ENCODE measurements around the gene PIK3AP1.

The PIK3AP1 gene

DNA sequence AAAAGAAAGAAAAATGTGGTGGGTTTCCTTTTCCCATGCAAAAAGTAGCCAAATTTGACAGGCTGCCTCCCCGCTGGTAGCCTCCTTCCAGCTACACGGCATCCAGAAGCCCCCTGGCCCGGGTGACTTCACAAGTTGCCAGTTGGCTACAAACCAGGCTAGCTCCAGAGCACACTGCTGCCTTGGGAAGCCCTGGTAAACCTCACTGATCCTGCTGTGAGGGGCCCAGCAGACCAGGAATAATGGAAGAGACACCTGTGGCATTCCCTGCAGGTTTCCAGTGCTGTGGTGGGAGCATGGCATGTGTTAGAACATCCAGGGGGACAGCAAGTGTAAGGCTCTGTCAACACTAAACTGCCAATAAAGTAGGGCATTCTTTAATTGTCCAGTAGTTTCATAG, 77.8 kb downstream of the PIK3AP1 start:
- Histone ChIP-seq H3K9me3 (no peaks in the 10 kb centered on the region), H3K4me1 (ENCODE audit: control insufficient read depth in 1 of 2, insufficient read depth in 1 of 2, low read depth in 1 of 2, low read length in 1 of 2) (peaks cover 29 to 40% of the 10 kb centered on the region in 2 experiments), H3K27me3 (no peaks in the 10 kb centered on the region), H3K27ac (peak overlapping the region; percentile 52), H3K36me3 (peaks cover 83% of the 10 kb centered on the region), H3K4me3 (ENCODE audit: low read depth in 1 of 2, low read length in 1 of 2) (no peak overlapping the region)
- no peak for TF ChIP-seq CTCF (IDR thresholded peaks at IDR 0.05)

GRCh38 chr10:96641396-96642295, 78.7 kb downstream of the PIK3AP1 start:
- H3K4me3 ChIP-seq (ENCODE audit: low read depth in 1 of 2, low read length in 1 of 2), result no peak overlapping the region
- no peaks in the 10 kb centered on the region for H3K27me3 ChIP-seq
- peaks cover 85% of the 10 kb centered on the region for H3K36me3 ChIP-seq
- peaks cover 20 to 31% of the 10 kb centered on the region in 2 experiments for H3K4me1 ChIP-seq (ENCODE audit: control insufficient read depth in 1 of 2, insufficient read depth in 1 of 2, low read depth in 1 of 2, low read length in 1 of 2)
- TF ChIP-seq CTCF (IDR thresholded peaks at IDR 0.05), result no peak
- H3K27ac ChIP-seq, result no peak overlapping the region
- no peaks in the 10 kb centered on the region for H3K9me3 ChIP-seq

DNA sequence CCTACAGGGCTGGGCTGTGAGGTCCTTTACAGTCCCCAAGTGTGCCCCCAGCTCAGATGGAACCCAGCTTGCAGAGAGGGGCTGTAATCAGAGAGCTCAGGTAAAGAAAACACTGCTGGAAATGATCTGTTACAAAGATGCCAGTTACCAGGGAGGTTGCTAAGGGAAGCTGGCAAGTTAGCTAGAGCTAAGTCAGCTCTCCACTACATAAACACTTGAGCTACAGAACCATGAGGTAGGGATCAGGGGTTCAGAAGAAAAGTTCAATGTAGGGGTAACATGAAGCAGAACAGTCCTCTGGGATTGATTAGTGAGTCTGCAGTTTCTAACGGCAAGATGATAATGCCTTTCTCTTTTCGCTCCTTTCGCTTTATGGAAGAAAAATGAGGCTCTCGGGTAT, 80.4 kb downstream of the PIK3AP1 start:
- no peak for TF ChIP-seq CTCF (IDR thresholded peaks at IDR 0.05)
- Histone ChIP-seq H3K27ac (no peak overlapping the region), H3K36me3 (peaks cover 90% of the 10 kb centered on the region), H3K4me3 (ENCODE audit: low read depth in 1 of 2, low read length in 1 of 2) (no peak overlapping the region), H3K27me3 (no peaks in the 10 kb centered on the region), H3K4me1 (ENCODE audit: control insufficient read depth in 1 of 2, insufficient read depth in 1 of 2, low read depth in 1 of 2, low read length in 1 of 2) (peaks cover 3 to 14% of the 10 kb centered on the region in 2 experiments), H3K9me3 (no peaks in the 10 kb centered on the region)

DNA sequence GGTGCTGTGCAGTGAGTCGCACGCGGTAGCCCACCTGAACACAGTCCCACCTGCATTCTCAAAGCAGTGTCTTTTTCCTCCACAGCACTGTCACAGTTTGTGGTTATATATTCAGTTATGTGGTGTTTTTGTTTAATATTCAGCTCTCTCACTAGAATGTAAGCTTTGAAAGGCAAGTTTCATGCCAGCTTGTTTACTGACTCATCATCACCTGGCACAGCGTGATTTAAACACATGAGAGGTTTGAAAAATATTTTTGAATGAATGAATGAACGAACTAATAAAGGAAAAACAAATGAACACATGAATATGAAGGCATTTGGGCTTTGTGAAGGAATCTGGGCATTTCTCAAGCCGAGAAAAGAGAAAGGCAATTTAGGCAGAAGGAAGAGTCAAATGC, 81.6 kb downstream of the PIK3AP1 start:
- Histone ChIP-seq H3K4me3 (ENCODE audit: low read depth in 1 of 2, low read length in 1 of 2) (no peak overlapping the region), H3K27me3 (no peaks in the 10 kb centered on the region), H3K9me3 (no peaks in the 10 kb centered on the region), H3K36me3 (peaks cover 90% of the 10 kb centered on the region), H3K27ac (no peak overlapping the region), H3K4me1 (ENCODE audit: control insufficient read depth in 1 of 2, insufficient read depth in 1 of 2, low read depth in 1 of 2, low read length in 1 of 2) (peaks cover 0 to 8% of the 10 kb centered on the region in 2 experiments)
- no peak for TF ChIP-seq CTCF (IDR thresholded peaks at IDR 0.05)

DNA sequence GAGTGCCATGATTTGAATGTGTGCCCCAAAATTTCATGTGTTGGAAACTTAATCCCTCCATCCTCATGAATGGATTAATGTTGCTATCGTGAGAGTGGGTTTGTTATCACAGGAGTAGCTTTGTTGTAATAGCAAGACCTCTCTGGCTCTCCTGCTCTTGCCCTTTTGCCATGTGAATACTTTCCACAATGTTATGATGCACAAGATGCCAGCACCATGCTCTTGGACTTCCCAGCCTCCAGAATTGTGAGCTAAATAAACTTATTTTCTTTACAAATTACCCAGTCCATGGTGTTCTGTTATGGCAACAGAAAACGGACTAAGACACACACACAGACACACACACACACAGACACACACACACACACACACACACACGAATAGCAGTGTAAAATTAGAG, 82.2 kb downstream of the PIK3AP1 start:
- H3K9me3 ChIP-seq, result no peaks in the 10 kb centered on the region
- no peak overlapping the region for H3K4me3 ChIP-seq (ENCODE audit: low read depth in 1 of 2, low read length in 1 of 2)
- peaks cover 0 to 4% of the 10 kb centered on the region in 2 experiments for H3K4me1 ChIP-seq (ENCODE audit: control insufficient read depth in 1 of 2, insufficient read depth in 1 of 2, low read depth in 1 of 2, low read length in 1 of 2)
- H3K27ac ChIP-seq, result no peak overlapping the region
- peaks cover 88% of the 10 kb centered on the region for H3K36me3 ChIP-seq
- H3K27me3 ChIP-seq, result no peaks in the 10 kb centered on the region
- TF ChIP-seq CTCF (IDR thresholded peaks at IDR 0.05), result no peak

Data from neutrophil (primary cell).